NCI-H446 treated with DMSO at 0.1 percent for 48 hours (cell line): ENCODE results near the gene TMBIM6.
"Not testable (repeated sequence)": the region's sequence is repeated elsewhere in the genome, so short reads cannot be mapped to it uniquely, and the experiment has no call there.

Source experiments
- DNase-seq: peaks from one replicate; lab custom pipeline; 2025; lab: John Stamatoyannopoulos, UW

TMBIM6 gene

GRCh38 chr12:49776858-49777257 lies 35.5 kb downstream of the TMBIM6 start:
- DNase-seq: no peak

GRCh38 chr12:49777341-49777740 lies 36.0 kb downstream of the TMBIM6 start:
- no peak for DNase-seq

- no peak for DNase-seq
Measured at GRCh38 chr12:49777800-49778748, 36.7 kb downstream of the TMBIM6 start.

- no peak for DNase-seq
Measured at GRCh38 chr12:49779581-49779980, 38.2 kb downstream of the TMBIM6 start.

- DNase-seq: not testable (repeated sequence)
Measured at GRCh38 chr12:49780914-49781313, 39.6 kb downstream of the TMBIM6 start.

- no peak for DNase-seq
Measured at GRCh38 chr12:49783917-49784676, 42.7 kb downstream of the TMBIM6 start.

GRCh38 chr12:49784756-49785409 lies 43.5 kb downstream of the TMBIM6 start:
- no peak for DNase-seq

- no peak for DNase-seq
Measured at GRCh38 chr12:49787672-49788071, 46.3 kb downstream of the TMBIM6 start.

- no peak for DNase-seq
Measured at GRCh38 chr12:49789992-49790391, 48.6 kb downstream of the TMBIM6 start.

- DNase-seq: no peak
Measured at GRCh38 chr12:49790741-49791555, 49.6 kb downstream of the TMBIM6 start.

GRCh38 chr12:49791700-49792099 lies 50.3 kb downstream of the TMBIM6 start:
- DNase-seq: no peak

- DNase-seq: no peak
Measured at GRCh38 chr12:49792181-49792970, 51.0 kb downstream of the TMBIM6 start.

- no peak for DNase-seq
Measured at GRCh38 chr12:49792976-49793580, 51.7 kb downstream of the TMBIM6 start.

- DNase-seq: no peak
Measured at GRCh38 chr12:49793620-49794019, 52.3 kb downstream of the TMBIM6 start.

- DNase-seq: no peak
Measured at GRCh38 chr12:49794021-49794420, 52.7 kb downstream of the TMBIM6 start.

GRCh38 chr12:49794811-49795653 lies 53.7 kb downstream of the TMBIM6 start:
- no peak for DNase-seq

- no peak for DNase-seq
Measured at GRCh38 chr12:49795654-49796105, 54.3 kb downstream of the TMBIM6 start.

- no peak for DNase-seq
Measured at GRCh38 chr12:49796155-49796554, 54.8 kb downstream of the TMBIM6 start.
